GM18873 (cell line): ENCODE results near the gene RGS6.

Source experiments
- ATAC-seq: cut with Tn5 transposase; IDR thresholded peaks from one replicate; pipeline ENCODE4 v1.9.1; 2021; ENCODE audit warnings: mild to moderate bottlenecking, moderate library complexity, moderate number of reproducible peaks; ENCODE audit not compliant: unreplicated experiment, low FRiP score

RGS6 gene

GRCh38 chr14:72002731-72003130 is 70.5 kb downstream of the RGS6 start:
- ATAC-seq, result no peak

GRCh38 chr14:72008666-72009065 is 76.4 kb downstream of the RGS6 start:
- no peak for ATAC-seq

- ATAC-seq, result no peak
Measured at GRCh38 chr14:72010474-72010873, 78.2 kb downstream of the RGS6 start.

- no peak for ATAC-seq
Measured at GRCh38 chr14:72013721-72014345, 81.6 kb downstream of the RGS6 start.

GRCh38 chr14:72014486-72014885 is 82.3 kb downstream of the RGS6 start:
- ATAC-seq, result no peak

- no peak for ATAC-seq
Measured at GRCh38 chr14:72017290-72017689, 85.1 kb downstream of the RGS6 start.

GRCh38 chr14:72023128-72024042 is 91.2 kb downstream of the RGS6 start:
- no peak for ATAC-seq

GRCh38 chr14:72024043-72024407 is 91.8 kb downstream of the RGS6 start:
- ATAC-seq, result no peak

GRCh38 chr14:72024504-72024903 is 92.3 kb downstream of the RGS6 start:
- ATAC-seq, result no peak

GRCh38 chr14:72026536-72026935 is 94.3 kb downstream of the RGS6 start:
- no peak for ATAC-seq

GRCh38 chr14:72027061-72027460 is 94.8 kb downstream of the RGS6 start:
- ATAC-seq, result no peak

- ATAC-seq, result no peak
Measured at GRCh38 chr14:72033365-72033764, 101.1 kb downstream of the RGS6 start.

- no peak for ATAC-seq
Measured at GRCh38 chr14:72040528-72040927, 108.3 kb downstream of the RGS6 start.

- ATAC-seq, result no peak
Measured at GRCh38 chr14:72045271-72045670, 113.0 kb downstream of the RGS6 start.

GRCh38 chr14:72045885-72046284 is 113.7 kb downstream of the RGS6 start:
- no peak for ATAC-seq

GRCh38 chr14:72049462-72049861 is 117.2 kb downstream of the RGS6 start:
- ATAC-seq, result no peak

- no peak for ATAC-seq
Measured at GRCh38 chr14:72052356-72052755, 120.1 kb downstream of the RGS6 start.

GRCh38 chr14:72053651-72054050 is 121.4 kb downstream of the RGS6 start:
- no peak for ATAC-seq

GRCh38 chr14:72054911-72055310 is 122.7 kb downstream of the RGS6 start:
- ATAC-seq, result no peak

- no peak for ATAC-seq
Measured at GRCh38 chr14:72057701-72058285, 125.6 kb downstream of the RGS6 start.

GRCh38 chr14:72060460-72060859 is 128.2 kb downstream of the RGS6 start:
- no peak for ATAC-seq

- no peak for ATAC-seq
Measured at GRCh38 chr14:72060917-72061316, 128.7 kb downstream of the RGS6 start.
